NCI-H524 (cell line): ENCODE measurements around the gene DGCR8.

Source experiments
- DNase-seq, 2 experiments: peaks; one replicate each; lab custom pipeline; 2025; lab: John Stamatoyannopoulos, UW

The DGCR8 gene

DNA sequence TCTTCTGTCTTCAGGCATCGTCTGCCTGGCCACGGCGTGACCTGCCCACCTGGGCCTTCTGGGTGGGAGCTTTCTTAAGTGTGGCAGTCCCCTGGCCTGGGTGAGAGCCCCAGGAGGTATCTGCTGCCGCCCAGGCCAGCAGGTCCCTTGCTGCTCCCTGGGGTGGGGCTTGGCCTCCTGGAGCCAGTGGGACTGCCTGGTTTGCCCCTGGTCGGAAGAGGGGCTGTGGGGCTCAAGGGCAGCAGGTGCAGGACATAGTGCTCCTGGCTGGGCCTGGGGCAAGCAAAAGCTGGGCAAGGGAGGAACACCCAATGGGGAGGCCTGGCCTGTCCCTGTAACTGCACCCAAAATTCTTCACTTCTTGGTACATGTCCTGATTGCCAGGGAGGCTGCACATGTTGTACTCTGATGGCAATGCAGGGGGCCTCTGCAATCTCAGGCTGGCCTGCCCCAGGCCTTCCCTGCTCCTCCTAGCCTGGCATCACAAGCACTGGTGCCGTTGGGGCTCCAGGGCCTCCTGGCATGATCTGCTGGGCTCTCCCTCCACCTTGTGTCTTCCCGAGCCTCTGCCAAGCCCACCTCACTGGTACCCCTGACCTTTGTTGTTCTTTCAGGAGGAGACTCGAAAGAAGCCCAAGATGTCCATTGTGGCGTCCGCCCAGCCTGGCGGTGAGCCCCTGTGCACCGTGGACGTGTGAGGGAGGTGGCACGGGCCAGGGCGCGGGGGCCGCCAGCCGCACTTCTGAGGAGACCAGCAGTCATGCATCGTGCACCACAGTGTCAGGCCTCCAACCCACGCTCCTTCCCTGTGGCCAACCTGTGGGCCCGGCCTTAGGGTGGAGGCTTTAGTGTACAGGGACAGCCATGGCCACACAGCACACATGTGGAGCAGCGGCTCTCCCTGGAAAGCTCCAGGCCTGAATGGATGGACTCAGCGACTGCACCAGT lies 29.6 kb downstream of the DGCR8 start:
- DNase-seq: no peak

DNA sequence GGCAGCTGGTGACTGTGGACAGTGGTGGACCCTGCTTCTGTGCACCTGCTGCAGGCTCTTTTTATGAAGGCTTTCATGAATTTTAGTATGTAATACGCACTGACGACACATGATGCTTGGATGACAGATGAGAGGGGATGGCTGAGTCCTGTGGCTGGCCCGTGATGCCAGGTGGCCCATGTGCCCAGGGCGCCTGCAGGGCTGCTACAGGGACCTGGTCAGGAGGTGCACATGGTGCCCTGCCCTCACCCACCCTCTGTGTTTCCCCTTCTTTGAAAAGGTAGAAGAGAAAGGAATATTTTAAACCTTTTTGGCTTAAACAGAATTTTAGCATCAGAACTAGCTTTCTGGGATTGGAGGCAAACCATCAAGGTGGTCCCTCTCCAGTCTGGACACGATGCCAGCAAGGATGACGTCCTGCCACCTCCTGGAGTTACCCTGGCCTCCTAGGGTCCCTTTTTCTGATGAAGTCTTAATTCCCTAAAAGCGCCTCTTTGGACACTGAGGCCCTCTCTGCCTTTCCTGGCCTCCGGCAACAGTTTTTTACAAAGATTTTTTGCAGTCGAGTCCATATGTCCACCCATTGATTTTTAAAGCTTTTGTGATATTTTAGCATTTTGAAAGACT lies 30.4 kb downstream of the DGCR8 start:
- no peak for DNase-seq

DNA sequence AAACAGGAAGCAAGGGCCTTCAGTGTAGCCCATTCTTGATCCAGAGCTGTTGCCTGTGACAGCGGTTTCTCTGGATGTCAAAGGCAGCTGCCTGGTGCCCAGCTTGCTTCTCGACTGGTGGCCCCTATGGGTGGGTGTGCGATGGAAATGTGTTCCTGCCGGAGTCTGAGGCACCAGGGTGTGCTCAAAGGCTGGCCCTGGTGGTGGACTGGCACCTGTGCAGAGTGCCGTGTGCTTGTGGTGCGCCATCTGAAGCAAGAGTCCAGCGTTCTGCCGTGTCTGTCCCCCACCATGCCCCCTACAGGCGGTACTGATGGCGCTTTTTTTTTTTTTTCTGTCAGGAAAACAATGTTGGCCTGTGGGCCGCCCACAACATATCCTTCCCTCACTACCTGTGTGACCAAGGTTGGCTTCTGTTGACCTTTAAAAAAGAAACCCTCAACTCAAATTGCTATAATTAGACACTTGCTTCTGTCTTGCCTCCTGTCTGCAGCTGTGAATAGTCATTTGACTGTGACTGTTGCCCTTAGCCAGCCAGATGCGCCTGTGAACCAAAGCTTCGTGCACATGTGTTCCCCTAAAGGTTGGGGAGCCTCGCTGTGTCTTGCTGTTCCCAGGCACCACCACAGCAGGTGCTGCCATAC lies 31.1 kb downstream of the DGCR8 start:
- DNase-seq: peak; percentile 31 to 60

DNA sequence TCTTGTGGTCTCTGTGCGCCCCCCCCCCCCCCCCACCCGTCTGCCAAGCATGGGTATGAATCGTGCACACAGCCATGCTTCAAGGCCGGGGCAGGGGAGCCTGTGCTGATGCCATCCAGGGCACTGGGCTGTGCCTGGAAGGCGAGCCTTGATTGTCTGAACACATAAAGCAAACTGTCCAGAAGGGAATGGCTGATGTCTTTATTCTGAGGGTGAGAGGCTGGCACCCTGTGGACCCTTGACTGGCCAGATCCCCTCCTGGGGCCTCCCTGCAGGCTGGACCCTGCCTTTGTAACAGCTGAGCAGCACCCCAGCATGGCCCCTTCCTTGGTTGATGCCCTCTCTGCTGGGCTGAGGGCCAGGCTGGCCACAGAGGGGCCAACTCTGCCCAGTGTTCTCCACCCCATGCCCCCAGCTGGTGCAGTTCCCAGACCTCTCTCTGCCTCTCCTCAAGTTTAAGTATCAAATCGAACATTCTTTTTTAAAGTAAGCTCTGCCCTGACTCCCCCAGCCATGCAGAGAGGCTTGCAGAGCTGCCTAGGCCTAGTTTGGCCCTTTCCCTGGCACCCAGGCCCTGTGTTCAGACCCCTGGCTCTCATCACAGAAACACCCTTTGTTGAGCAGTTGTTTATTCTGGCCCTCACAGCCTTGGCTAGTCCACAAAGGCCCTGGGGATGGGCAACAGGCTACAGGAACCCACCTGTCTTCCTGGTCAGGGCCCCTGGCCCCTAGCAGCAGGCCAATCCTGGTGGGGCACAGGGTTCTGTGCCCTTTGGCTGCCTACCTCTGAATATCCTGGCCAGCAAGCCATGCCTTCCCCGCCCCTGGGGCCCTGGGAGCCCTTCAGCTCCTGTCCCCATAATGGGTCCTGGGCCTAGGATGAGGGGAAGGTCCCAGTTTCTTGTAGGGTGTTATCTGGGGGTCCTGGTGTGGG lies 31.9 kb downstream of the DGCR8 start:
- DNase-seq: no peak

DNA sequence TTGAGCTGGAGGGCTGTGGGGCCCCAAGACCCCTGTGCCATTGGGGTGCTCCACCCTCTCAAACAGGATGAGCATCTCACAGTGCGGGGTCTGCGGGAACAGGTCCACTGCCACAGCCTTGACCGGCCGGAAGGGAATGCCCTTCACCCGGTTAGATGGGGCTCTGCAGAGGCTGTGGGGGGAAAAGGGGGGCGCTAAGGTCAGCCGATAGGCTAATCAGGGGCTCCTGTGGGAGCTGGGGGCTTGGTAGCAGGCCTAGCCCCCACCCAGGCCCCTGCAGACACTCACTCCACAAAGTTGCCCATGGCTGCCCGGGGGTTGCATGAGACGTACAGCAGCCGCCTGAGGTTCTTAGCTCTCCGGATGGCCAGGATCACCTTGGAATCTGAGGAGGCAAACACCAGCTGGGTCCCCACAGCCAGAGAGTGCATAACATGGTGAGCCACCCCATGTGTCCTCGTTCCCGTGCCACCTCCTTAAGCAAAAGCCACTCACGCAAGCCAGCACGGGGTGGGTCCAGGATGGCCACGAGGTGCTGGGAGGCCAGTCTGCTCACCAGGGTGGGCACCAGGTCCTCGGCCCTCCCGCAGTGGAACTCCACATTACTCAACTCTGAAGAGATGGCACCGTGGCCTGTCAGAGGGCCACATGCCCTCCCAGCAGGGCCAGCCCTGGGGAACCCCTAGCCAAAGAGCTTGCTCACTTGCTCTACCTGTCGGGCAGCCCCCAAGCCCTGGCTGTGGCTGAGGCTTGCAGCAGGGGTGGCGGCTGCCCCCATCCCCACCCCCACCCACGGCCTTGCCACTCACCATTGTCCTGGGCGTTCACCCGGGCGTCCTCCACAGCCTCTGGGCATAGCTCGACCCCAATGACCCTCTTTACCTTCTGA lies 32.8 kb downstream of the DGCR8 start:
- DNase-seq: no peak

DNA sequence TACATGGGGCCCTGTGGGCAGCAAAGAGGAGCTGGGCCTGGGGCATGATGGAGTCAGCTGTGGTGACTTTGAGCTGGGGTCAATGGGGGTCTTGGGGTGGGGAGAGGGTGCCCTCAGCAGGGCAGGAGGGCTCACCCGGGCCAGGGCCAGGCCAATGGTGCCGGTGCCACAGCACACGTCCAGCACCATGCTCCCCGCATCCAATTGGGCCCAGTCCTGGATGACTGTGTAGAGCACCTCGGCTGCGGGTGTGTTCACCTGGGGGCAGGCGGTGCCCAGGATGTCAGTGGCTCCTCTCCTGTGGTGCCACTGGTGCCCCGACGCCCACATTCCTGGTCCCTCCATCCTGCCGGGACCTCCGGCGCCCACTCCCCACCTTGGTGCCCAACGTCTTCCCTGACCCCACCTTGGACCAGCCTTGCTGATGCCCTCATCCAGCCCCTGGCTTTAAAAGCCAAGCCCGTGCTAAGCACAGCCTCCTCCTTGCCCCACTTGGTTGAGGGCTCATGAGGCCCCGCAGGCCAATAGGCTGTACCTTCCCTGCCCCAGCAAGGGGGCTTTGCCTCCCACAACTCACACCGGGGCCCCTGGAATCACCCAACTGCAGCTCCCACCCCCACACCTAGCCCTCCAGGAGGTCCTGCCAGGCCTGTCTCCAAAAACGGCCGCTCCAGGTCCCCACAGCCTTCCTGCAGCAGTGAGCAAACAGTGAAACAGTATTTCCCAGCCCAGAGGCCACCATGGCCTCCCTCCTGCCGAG lies 33.7 kb downstream of the DGCR8 start:
- no peak for DNase-seq

DNA sequence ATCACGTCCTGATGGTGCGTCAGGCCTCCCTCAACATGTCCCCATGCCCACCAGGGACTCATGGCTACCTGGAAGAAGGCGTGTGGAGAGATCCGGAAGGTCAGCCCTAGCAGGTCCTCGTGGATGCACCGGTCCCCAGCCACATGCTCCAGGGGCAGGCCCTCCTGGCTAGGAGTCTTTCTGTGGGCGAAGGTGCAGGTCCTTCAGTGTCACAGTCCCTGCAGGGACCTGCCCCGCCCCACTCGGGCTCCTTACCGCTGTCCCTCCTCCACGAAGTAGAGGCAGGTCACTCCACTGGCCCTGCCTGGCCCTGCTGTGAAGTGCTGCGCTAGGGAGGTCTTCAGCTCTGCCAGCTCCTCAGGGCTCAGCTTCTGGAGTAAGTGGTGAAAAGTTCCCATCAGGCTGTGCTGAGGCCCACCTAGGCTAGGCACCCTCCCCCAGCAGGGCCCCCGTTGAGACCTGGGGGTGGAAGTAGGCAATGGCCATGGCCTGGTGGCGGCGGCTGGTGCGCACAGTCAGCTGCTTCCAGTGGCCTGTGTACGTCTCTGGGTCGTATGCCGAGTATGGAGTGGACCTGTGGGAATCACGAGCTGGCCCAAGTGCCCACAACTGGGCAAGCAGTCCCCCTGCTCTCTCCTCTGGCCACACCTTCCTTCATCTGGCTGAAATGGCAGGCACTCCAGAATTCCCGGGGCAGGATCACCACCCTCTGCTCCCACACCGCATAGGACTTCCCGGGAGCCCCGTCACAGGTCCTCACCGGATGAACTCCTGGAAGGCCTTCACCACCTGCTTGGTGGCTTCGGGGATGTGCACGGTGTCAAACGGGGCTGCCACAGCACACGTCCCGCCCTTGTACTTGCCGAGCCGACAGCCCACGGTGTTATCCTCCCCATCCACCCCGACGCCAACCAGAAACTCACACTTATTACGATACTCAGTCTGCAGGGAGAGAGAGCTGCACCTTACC lies 34.8 kb downstream of the DGCR8 start:
- DNase-seq: no peak

DNA sequence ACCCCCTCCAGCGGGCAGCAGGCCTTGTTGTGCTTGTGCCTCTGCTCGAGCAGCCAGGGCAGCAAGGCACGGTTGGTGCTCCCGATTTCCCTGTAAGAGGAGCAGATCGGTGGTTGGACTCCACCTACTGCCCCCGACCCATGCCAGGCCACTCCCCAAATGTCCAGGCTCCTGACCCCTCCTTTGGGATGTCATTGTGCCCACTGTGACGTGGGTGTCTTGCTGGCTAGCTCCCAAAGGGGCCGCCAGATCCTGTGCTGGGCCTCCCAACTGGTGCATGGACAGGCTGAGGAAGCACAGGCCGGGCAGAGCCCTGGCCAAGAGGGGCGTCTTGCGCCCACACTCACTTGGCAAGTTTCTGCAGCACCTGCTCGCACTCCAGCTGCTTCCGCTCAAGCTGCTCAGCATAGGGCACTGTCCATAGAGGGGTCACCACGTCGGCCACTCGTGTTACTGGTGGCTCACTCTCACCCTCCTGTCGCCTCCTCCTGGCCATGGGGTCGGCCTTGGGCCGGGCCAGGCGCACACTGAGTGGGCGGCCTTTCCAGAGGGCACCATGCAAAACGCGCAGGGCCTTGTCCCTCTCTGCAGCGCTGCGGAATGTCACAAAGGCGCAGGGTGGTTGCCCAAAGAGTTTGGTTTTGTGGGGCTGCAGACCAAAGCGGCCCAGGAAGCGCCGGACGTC lies 35.8 kb downstream of the DGCR8 start, which contains the start of gene RANBP1:
TSS of gene RANBP1 (plus strand) at position 414 of the 685 bp plus-strand sequence. CDS start at position 495, 81 bp downstream.
- DNase-seq: no peak

DNA sequence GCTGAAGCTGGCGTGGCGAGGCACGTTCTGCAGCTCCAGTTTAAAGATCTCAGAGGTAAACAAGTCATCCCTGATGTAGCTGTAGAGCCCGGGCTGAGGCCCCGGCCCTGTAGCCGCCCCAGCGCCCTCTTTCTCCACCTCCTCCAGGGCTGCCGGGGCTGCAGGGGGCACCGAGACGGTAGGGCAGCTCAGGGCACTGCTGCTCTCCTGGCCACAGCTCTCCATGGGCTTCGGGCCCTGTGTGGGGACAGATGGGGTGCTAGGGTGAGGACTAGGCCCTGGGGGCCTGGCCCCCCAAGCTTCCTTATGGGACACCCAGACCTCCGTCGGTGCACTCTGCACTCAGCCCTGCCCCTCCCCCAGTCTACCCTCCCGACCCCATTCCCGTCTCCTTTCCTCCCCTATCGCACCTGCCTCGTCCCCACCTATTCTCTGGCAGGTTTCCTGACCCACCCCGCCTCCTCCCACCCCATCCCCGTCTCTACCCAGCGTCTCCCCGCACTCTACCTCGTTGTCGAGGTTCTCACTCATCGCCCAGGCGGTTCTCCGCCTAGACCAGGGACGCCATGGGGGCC lies 36.4 kb downstream of the DGCR8 start:
- no peak for DNase-seq

DNA sequence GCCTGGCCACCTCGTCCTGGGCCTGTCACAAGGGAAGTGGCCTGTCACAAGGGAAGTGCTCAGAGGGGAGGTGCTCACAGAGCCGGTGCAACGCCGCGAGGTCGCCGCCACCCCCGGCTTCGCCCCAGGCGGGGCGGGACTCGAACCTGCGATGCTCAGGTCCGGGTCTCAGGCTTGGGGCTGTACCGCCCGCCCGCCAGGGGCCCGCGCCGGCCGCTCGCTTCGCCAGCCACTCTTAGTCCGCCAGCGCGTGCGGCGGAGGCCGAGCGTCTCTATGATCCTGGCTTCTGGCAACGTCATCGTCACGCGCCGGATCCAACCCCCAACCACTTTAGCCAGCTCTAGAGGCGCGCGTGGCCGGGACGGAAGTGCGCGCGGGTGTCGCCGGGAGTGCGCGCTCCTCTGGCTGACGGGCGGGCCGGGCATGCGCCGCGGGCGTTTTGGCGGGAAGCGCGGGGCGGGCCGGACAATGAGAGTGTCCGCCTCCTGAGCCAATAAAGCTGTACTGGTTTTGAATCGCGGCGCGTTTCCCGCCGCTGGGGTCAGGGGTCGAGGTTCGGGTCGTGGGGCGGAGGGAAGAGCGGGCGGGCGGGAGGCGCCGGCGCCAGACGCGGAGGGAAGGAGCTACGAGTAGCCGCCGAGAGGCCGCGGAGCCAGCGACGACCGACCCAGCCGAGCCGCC lies 37.1 kb downstream of the DGCR8 start, which contains the start of gene TRMT2A:
TSS of gene TRMT2A (minus strand) at position 276 of the 682 bp plus-strand sequence. CDS start 320 bp downstream, outside the sequence.
- peak; percentile 97 to 99 for DNase-seq

DNA sequence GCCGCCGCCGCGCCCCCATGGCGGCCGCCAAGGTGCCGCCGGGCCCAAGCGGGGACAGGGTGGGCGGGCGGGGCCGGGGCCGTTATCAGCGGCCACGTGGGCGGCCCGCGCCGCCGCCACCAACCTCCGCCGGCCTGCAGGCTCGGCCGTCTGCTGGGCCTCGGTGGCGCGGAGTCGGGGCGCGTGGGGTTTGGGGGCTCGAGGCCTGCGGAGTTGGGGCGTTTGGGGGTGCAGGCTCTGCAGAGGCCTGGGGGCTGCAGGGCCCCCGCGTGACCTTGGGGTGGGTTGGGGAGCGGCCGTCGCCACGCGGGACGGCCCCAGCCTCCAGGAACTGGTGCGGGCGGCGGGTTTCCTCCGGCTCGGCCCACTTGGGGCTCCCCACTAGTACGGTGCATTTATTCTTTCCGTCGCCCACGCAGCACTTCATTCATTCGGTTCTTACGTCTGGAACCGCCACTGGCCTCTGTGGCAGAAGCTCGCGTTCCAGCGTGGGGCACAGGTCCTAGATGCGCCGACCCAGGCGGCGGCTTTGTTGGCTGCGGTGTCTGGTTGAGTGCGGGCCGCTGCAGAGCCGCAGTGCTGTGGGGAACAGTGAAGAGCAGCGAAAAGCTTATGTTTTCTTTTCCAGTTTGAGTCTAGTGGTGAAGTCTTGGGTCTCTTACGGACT lies 37.7 kb downstream of the DGCR8 start:
- peak in 1 of 2 experiments; percentile 41 for DNase-seq

DNA sequence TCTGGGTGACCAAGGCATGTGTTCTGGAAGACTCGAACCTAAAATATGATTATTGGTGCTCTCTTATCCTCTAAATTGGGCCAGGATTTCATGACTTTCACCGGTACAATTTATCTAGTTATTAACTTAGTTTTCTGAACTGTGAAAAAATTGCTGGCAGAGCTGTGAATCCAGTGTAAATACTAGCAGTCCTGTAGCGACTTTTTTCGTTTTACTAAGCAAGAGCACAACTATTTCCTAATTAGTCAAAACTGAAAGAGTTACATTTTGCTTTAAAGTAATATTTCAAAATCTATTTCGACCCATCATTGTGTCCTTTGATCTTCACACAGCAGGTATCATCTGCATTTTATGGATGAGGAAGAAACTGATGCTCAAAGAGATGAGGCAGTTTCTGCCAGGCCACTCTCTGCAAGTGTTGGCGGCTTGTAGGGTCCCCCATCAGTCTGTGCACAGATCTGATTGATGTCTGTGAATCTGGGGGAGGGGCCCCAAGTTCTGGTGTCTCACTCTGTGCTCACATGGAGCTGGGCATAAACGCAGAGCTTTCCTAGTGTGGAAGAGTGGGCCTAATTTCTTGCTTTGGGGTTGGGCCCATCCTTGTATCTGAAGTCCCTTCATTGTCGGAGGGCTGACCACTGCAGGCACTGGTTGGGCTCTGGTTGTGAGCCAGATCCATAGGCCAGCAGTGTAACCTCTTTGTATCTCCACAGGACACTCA lies 38.4 kb downstream of the DGCR8 start:
- DNase-seq: no peak

DNA sequence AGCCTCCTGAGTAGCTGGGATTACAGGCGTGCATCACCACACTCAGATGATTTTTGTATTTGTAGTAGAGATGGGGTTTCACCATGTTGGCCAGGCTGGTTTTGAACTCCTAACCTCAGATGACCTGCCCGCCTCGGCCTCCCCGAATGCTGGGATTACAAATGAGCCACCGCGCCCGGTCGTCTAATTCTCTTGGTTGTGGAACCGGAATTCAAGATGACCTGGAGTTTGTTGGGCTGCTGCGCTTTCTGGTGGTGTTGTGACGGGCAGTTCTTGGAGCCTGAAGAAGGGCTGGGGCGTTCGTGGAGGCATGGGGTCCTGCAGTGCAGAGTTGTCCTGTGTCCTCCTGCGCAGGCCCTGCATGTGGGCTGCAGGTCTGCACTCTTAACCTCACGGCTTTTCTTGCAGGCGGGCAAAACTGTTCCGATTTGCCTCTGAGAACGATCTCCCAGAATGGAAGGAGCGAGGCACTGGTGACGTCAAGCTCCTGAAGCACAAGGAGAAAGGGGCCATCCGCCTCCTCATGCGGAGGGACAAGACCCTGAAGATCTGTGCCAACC lies 41.9 kb downstream of the DGCR8 start:
- no peak for DNase-seq

DNA sequence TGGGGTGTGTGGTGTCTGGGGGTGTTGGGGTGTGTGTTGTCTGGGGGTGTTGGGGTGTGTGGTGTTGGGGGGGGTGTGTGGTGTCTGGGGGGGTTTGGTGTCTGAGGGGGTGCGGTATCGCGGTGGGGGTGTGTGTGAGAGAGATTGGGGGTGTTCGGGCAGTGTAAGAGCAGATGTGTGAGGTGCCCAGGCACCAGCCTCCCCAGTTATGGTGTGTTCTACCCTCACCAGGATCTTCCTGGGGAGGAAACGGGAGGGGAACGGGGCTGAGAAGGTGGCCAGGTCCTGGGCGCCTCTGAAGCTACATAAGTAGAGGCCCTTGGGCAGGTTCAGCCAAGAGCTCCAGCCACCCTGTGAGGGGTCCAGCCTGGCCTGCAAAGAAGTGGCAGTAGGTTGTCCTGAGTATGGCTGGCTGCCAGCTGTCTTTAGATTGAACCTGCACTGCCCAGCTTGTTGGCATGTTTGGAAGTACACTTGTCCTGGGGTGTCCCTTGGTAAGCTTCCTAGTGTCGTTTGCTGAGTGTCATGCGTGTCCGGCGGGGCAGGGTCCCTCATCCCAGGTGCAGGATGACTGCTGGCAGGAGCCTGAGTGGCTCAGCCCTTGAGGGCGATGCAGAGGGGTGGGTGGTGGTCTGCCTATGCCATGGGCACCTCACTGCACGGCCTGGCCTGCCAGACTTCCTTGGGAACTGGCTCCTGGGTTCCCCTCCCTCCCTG lies 43.5 kb downstream of the DGCR8 start:
- DNase-seq: no peak
